NCI-H82 (cell line): ENCODE results near the gene VCAN.

Experiments
- DNase-seq: peaks from one replicate; lab custom pipeline; 2025; lab: John Stamatoyannopoulos, UW

The VCAN gene

DNA sequence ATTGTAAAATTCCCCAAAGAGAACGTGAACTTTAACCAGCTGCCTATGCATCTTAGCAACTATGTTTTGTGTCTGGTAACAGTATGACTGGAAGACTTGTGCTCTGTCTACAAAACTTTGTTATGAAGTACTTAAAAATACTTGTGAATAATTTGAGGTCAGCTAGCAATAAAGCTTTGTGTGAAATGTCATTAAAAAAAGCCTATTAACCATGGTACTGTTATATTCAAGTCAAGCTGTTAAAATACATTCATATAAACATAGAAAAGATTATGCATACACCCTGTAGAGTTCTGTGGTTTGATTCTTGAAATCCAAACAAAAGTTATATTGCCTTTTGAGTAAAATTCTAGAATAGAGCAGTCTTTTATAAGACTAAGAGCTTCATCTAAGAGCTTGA is 60.1 kb downstream of the VCAN start:
- no peak for DNase-seq

GRCh38 chr5:83538786-83539462 is 67.4 kb downstream of the VCAN start:
- DNase-seq: no peak

GRCh38 chr5:83539463-83539790 is 67.9 kb downstream of the VCAN start:
- DNase-seq: no peak

- no peak for DNase-seq
These were observed 68.6 kb downstream of the VCAN start for GRCh38 chr5:83540105-83540504.

- DNase-seq: no peak
These were observed 69.2 kb downstream of the VCAN start for GRCh38 chr5:83540783-83541182.

GRCh38 chr5:83542839-83543238 is 71.3 kb downstream of the VCAN start:
- DNase-seq: no peak

- no peak for DNase-seq
These were observed 72.4 kb downstream of the VCAN start for GRCh38 chr5:83543898-83544297.

GRCh38 chr5:83547161-83547560 is 75.6 kb downstream of the VCAN start:
- DNase-seq: no peak

DNA sequence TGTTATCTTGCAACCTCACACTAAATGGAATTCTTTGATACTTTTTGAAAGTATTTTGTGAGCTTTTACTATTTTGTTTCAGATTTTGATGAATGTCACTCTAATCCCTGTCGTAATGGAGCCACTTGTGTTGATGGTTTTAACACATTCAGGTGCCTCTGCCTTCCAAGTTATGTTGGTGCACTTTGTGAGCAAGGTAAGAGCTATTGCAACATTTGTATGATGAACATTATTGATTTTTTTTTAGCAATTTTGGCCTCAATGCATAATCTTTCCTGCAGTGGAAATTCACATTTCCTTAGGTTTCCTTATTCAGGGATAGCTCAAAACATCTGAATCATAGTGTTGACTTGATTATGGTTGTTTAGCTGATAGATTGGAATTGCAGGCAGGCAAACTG is 76.3 kb downstream of the VCAN start:
- DNase-seq: no peak

GRCh38 chr5:83548581-83548980 is 77.0 kb downstream of the VCAN start:
- no peak for DNase-seq

DNA sequence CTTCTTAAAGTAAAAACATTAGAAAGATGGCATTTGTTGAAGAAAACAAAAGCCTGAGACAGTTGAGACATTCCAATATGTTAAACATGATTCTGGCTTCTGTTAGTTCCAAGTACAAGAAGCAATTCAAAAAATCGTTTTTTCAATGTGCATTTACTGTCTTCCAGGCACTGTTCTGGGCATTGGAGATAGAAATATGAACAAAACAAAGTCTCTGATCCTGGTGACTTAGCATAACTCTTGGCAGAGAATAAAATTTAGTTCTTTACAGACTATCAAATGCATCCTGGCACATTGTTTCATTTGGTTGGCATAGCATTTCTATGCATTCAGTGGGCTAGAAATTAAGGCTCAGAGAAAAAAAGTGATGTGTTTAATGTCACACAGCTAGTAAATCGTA is 77.5 kb downstream of the VCAN start:
- no peak for DNase-seq

GRCh38 chr5:83549674-83550073 is 78.1 kb downstream of the VCAN start:
- DNase-seq: no peak

- DNase-seq: no peak
These were observed 80.3 kb downstream of the VCAN start for GRCh38 chr5:83551821-83552220.

DNA sequence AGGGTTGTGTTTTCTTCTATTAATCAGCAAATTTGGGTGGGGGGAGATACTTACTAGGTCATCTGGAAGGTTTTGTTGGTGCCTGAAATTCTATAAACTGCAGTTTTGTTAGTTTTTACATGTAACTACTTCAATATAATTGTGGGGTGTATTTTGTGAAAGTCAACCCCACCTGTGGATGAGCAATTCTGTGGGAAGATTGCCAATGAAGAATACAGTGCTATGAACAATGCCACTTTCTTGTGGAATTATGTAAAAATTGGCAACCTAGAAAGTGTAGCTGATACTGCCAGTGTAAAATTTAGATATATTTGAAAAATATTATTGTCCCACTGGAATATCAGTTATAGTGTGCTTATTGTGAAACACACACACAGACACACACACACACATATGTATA is 80.7 kb downstream of the VCAN start:
- no peak for DNase-seq

DNA sequence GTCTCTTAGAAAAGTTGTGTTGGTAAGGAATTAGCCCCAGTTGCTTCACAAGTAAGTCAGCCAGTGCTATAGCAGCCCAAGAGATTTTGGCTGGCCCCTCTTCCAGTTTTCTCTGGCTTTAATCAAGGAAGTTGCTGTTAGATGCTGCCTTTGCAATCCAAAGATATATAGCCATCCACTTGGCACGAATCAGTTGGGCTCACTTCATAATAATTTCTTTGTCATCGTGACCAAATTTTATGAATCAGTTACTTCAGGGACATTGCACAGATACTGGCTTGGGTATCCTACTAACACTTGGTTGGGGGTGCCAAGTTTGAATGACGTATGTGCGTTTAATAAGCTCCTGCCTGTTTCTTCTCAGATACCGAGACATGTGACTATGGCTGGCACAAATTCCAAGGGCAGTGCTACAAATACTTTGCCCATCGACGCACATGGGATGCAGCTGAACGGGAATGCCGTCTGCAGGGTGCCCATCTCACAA is 81.5 kb downstream of the VCAN start:
- no peak for DNase-seq

DNA sequence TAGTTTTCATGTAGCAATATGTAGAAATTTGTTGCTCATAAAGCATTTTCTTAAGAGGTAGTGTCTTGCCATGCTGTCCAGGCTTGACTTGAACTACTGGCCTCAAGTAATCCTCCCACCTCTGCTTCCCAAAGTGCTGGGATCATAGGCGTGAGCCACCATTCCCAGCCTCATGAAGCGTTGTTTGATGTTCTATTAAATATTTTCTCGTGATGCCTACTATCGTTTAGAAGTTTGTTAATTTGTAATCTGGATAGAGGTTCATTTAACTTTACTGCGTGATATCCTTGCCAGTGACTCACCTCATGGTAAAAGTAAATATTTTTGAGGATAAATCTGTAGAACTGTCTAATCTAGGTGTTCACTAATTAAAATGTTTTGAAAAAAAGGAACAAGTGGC is 82.6 kb downstream of the VCAN start:
- no peak for DNase-seq

DNA sequence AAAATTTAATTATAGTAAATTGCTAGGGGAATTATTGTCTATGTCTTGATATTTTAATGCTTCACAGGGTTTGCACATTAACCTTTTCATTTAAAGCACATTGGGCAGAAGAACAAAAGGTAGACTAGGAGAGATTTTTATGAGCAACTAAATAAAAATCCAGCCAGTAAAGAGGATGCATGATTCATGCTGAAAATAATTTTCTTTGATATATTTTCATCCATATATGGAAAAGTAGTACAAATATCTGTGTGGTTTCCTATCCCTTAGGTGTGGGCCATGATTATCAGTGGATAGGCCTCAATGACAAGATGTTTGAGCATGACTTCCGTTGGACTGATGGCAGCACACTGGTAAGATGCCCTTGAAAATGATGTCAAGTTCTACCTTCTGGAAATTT is 83.1 kb downstream of the VCAN start:
- no peak for DNase-seq

GRCh38 chr5:83555263-83555662 is 83.7 kb downstream of the VCAN start:
- no peak for DNase-seq

DNA sequence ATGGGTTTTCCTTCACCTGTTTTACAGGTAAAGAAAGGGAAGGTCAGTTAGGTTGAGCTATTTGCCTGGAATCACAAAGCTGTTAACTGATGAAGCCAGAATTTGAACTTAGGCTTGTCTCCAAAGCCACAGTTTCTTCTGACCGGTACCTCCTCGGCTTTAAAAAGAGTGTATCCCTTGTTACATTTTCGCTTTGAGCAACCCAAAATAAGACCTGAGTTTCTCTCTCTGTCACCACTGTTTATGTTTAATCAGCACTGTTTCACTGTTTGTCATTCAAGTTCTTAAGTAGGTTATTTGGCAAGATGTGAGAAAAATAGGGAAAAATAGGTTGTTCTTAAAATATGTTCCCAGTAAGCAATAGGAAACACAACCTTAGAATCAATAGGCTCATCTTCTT is 84.6 kb downstream of the VCAN start:
- DNase-seq: no peak

- no peak for DNase-seq
These were observed 87.7 kb downstream of the VCAN start for GRCh38 chr5:83559118-83559785.

DNA sequence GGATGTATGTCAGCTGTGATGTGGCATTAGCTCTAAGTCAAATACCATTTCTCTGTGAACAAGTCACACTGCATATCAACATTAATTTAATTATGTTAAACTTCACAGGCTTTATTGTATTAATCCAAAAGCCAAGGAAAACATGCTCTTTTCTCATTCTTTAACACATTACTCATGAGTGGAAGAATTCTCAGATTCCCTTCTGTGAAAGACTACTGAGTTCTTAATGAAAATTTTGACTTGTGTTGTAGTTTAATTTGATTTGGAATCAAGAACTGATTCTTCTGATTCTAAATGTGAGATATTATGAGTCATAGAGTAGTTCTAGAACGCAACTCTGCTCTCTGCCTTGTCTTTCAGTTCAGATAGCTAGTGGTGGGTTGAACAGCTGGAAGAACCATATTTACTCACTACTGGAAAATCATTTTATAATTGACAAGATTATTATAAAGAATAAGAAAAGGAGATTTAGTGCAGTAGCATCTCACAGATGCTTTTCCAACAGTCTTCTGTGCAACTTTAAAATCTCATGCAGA is 90.6 kb downstream of the VCAN start:
- DNase-seq: no peak

DNA sequence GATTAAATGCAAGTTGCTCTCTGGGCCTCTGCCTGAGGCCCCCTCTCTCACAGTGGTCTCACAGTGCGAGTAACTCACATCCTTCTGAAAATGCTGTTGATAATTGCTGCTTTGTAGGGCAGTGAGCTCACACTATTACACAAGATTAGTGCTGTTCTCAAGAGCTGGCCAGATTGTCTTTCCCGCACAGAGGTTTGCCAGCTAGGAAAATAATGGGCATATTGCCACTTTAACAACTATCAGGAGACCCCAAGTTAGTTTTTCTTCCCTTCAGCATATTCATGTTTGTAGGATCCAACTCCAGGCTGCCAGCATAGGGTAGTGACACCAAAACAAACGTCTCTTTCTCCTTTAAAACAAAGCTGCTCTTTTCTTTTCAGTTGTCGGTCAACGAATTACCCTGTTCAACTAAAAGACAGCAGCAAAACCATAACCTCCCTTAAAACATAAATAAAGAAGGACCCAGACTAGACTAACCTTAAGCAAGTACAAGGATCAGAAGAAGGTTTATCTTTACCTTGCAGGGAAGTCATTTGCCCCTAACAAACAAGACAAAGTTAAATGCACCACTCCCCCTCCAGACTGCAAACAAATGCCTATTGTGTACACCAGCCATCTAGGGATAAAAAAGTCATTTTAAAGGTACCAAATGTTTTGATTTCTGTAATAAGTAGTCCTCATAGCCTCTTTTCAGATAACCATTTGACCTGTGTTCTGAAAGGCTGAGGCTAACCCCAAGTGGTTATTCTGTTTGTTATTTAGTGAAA is 91.4 kb downstream of the VCAN start:
- DNase-seq: no peak

GRCh38 chr5:83563631-83564030 is 92.1 kb downstream of the VCAN start:
- no peak for DNase-seq
